Airway epithelial cell (primary cell): ENCODE measurements around the gene TRIM36. TPM values are rescaled to one million over a fixed set of nuclear protein-coding genes. Genes with fewer than 3 reads are reported as not detected.

Experiments
- total RNA-seq: library from RNA; depleted of rRNA; stranded (reverse); fragments of >200 nt; gene quantifications from 2 replicates; pipeline ENCODE4 v1.2.3, GENCODE V29; 2015

The TRIM36 gene, protein sequence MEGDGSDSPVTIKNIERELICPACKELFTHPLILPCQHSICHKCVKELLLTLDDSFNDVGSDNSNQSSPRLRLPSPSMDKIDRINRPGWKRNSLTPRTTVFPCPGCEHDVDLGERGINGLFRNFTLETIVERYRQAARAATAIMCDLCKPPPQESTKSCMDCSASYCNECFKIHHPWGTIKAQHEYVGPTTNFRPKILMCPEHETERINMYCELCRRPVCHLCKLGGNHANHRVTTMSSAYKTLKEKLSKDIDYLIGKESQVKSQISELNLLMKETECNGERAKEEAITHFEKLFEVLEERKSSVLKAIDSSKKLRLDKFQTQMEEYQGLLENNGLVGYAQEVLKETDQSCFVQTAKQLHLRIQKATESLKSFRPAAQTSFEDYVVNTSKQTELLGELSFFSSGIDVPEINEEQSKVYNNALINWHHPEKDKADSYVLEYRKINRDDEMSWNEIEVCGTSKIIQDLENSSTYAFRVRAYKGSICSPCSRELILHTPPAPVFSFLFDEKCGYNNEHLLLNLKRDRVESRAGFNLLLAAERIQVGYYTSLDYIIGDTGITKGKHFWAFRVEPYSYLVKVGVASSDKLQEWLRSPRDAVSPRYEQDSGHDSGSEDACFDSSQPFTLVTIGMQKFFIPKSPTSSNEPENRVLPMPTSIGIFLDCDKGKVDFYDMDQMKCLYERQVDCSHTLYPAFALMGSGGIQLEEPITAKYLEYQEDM
- 0.23 and 0.42 TPM in 2 replicates for total RNA-seq

GRCh38 chr5:115169487-115170133 is at the start of gene TRIM36:
Gene TRIM36 (minus strand): TSS chr5:115169908. CDS start chr5:115169634, 274 bp downstream.

Other genes starting within 250 kb of the TRIM36 start
- gene PGGT1B, start 93.0 kb upstream of the TRIM36 start, total RNA-seq = 12.4 and 12.5 TPM in 2 replicates
- gene CCDC112, start 126.7 kb upstream of the TRIM36 start, total RNA-seq = 1.9 and 4.3 TPM in 2 replicates